AG10803 (cell line): ENCODE data around the gene THEM4.

ENCODE experiments used
- DNase-seq: peaks from one replicate; pipeline ENCODE4 v3.0.0; 2010; ENCODE audit warnings: low read depth
- H3K4me3 ChIP-seq: 2 replicates; pipeline ENCODE4 v1.5.1; 2011; ENCODE audit warnings: mild to moderate bottlenecking, low read length, control low read depth
- TF ChIP-seq, protein P1 (sequence below): conservative IDR thresholded peaks from 2 replicates; pipeline ENCODE4 v1.5.1; 2011; ENCODE audit warnings: mild to moderate bottlenecking, low read length, control low read depth, inconsistent platforms

Gene THEM4

DNA sequence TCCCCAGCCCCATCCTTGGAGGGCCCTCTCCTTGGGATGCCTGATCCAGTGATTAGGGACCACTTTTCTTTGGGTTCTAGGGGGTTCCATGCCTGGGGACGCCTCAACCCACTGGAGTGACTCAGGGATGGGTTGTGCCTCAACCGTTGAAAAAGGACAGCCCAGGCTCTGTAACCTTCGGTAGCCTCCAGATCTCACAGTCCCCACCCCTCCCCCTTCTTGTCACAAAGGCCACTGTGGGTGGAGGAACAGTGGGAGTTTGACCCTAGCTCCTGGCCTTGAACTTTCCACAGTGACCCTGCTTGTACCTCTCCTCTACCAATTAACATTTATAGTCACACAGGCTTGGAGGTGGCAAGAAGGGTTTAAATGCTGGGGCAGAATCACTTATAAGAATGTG is 75.1 kb downstream of the THEM4 start:
- TF ChIP-seq, protein P1, sequence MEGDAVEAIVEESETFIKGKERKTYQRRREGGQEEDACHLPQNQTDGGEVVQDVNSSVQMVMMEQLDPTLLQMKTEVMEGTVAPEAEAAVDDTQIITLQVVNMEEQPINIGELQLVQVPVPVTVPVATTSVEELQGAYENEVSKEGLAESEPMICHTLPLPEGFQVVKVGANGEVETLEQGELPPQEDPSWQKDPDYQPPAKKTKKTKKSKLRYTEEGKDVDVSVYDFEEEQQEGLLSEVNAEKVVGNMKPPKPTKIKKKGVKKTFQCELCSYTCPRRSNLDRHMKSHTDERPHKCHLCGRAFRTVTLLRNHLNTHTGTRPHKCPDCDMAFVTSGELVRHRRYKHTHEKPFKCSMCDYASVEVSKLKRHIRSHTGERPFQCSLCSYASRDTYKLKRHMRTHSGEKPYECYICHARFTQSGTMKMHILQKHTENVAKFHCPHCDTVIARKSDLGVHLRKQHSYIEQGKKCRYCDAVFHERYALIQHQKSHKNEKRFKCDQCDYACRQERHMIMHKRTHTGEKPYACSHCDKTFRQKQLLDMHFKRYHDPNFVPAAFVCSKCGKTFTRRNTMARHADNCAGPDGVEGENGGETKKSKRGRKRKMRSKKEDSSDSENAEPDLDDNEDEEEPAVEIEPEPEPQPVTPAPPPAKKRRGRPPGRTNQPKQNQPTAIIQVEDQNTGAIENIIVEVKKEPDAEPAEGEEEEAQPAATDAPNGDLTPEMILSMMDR, result no peak
- no peak for DNase-seq
- no peak overlapping the region for H3K4me3 ChIP-seq

DNA sequence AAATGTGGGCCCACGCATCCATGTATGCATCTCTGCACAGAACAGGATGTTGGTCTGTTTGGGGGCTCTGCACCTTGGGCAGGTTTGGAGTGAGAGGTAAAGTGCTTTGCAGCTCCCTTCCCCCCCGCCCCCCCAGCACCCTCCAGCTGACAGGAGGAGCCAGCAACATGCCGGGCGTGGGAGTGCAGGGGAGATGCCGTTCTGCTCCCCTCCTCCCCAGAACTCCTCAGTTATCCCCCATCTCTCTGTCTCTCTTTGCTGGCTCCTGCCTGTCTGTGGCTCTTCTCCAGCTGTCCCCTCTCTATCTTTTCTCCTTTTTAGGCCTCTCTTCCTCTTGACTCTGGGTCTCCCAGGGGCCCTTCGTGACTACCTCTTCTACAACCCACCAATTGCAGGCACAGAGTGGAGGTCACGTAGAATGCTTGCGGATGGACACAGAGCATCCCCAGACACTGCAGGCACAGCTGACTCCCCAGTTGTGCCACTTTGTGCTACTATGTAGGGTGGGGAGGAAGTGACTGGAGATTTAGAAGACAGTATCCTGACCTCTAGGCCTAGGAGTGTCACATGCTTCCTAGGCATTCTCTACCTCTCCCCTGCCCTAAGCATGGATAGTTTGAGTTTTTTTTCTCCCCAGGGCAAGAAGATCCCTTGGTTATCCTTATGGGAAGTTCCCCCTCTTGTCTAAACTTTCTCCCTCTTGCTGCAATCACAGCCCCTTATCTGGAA is 76.0 kb downstream of the THEM4 start:
- no peak for DNase-seq
- TF ChIP-seq, protein P1, result no peak
- H3K4me3 ChIP-seq, result no peak overlapping the region

DNA sequence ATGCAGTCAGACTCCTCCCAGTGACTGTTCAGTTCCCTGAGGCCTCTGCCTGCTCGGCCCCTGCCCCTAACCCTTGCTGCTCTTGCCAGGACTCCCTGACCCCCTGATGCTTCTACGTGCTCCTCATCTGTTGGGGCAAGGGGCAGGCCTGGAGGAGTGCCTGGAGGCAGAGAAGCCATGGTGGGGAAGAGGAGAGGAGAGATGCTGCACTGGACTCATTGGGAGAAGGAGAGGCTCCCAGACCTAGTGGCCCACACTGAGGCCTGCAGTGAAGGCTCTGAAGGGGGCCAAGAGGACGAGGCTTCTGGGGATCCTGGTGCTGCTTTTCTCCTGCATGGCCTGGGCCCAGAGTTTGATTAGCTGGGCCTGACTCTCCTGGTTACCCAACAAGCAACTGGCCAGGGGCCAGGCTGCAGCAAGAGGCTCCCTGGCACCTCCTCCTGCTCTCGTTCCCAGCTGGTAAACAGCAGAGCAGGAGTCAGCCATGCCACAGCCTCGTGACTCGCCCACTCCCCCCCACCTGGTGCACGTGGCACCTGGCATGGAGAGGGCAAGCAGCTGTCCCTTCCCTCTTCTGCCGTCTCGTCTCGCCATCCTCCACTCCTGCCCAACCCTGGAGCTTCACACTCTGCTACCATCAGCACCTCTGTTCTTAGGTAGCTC is 76.9 kb downstream of the THEM4 start:
- TF ChIP-seq, protein P1, result no peak
- DNase-seq, result peak; percentile 69
- H3K4me3 ChIP-seq, result no peak overlapping the region

DNA sequence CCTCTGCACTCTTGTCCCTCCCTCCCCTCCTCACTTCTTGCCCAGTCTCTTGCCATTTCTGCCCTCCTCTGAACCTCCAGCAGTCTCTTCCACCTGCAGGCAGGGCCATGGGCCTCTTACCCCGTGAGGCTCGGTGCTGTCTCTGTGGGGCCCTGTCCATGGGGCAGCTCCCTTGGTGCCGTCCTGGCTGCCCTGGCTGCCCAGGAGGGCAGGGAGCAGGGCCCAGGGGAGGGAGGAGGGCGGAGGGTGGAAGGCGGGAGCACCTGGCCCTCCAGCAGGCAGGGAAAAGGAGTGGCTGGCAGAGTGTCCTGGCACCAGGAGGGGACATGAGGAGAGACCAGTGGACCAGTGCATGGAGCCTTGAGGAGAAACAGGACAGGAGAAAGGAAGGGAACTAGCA is 77.7 kb downstream of the THEM4 start, which contains the start of gene RORC:
Gene RORC (minus strand): TSS at position 198 of the 400 bp plus-strand sequence. CDS start 38 bp downstream, at position 160.
- TF ChIP-seq, protein P1, result no peak
- H3K4me3 ChIP-seq, result no peak within 1 kb of the TSS
- no peak for DNase-seq

DNA sequence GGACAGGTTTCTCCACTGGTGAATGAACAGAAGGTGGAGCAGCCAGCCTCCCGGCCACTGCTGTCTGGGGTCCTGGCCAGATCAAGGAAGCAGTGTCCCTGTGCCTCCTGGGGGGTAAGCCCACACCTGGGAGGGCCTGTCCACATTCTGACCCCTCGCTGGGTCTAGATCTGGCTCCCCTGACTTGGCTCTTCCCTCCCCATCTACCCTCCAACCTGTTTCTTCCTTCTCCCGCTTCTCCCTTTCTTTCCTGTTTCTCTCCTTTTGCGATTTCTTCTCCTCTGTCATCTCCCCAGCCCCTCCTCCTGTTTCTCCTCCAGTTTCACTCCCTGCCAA is 78.1 kb downstream of the THEM4 start:
- DNase-seq, result no peak
- no peak overlapping the region for H3K4me3 ChIP-seq
- TF ChIP-seq, protein P1, result no peak

DNA sequence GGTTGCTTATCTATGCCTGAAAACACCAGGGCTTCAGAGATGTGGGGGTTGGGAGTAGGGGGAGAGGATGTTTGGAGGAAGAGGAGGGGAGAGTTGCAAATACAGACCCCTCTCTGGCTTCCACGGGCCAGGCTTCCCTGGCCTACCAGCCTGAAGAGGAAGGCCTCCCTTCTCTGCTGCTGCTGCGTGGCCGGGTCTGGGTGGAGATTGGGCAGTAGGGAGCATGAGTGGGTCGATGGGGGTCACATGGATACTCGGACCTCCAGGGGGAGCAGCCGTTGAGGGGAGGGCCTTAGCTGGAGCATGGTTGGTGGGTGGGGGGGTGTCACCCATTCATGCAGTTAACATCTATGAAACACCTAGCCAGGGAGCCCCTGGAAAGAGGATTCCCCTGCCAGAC is 79.3 kb downstream of the THEM4 start:
- no peak for DNase-seq
- no peak overlapping the region for H3K4me3 ChIP-seq
- TF ChIP-seq, protein P1, result no peak
